D721Med (cell line): ENCODE results near the gene HMGCLL1.

Source experiments
- DNase-seq: peaks from one replicate; pipeline ENCODE4 v3.0.0; 2011; ENCODE audit warnings: low spot score; ENCODE audit not compliant: insufficient read length
- FAIRE-seq: peaks from 2 replicates; lab custom pipeline; 2011; peaks lifted over from hg19 to GRCh38; lab: Jason Lieb, UNC
- TF ChIP-seq, protein P1 (sequence below): IDR thresholded peaks from 2 replicates; pipeline ENCODE4 v1.5.1; 2012; ENCODE audit warnings: mild to moderate bottlenecking, control low read depth; ENCODE audit not compliant: insufficient read depth; ENCODE audit errors: missing control alignments

HMGCLL1 gene

DNA sequence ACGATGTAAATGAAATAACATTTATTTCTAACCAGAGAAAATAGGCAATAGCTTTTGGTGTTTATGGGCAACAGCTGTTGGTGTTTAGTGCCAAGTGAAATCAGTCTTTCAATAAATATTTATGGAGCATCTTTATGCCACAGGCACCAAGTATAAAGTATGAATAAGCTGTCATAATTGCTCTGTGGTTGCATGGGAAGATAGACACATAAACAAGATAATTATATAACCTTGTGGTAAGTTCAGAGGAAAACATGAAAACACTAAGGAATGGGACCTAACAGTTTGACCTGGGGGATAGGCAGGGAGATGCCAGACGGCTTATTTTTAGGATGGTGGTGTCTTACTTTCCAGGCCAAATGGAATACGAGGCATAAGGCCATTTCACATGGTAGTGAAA is 140.8 kb downstream of the HMGCLL1 start:
- TF ChIP-seq, protein P1, sequence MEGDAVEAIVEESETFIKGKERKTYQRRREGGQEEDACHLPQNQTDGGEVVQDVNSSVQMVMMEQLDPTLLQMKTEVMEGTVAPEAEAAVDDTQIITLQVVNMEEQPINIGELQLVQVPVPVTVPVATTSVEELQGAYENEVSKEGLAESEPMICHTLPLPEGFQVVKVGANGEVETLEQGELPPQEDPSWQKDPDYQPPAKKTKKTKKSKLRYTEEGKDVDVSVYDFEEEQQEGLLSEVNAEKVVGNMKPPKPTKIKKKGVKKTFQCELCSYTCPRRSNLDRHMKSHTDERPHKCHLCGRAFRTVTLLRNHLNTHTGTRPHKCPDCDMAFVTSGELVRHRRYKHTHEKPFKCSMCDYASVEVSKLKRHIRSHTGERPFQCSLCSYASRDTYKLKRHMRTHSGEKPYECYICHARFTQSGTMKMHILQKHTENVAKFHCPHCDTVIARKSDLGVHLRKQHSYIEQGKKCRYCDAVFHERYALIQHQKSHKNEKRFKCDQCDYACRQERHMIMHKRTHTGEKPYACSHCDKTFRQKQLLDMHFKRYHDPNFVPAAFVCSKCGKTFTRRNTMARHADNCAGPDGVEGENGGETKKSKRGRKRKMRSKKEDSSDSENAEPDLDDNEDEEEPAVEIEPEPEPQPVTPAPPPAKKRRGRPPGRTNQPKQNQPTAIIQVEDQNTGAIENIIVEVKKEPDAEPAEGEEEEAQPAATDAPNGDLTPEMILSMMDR = no peak
- DNase-seq = no peak
- FAIRE-seq = no peak

DNA sequence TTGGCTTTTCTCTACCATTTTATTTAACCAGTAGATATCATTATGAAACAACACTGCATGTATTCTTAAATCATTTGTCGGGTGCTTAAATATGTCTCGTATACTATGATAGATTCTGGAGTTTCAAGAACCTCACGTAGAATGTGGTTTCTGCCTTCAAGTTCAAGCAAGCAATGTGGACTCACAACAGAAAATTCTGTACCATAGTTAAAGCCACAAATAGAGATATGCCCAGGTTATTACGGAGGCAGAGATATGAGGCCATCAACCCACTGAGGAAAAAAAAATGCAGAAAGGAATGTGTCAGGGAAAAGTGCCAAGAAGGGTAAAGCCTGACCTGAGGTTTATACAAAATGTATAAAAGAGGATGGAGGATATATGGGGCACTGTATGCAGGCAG is 141.9 kb downstream of the HMGCLL1 start:
- FAIRE-seq = no peak
- DNase-seq = no peak
- TF ChIP-seq, protein P1 = no peak

DNA sequence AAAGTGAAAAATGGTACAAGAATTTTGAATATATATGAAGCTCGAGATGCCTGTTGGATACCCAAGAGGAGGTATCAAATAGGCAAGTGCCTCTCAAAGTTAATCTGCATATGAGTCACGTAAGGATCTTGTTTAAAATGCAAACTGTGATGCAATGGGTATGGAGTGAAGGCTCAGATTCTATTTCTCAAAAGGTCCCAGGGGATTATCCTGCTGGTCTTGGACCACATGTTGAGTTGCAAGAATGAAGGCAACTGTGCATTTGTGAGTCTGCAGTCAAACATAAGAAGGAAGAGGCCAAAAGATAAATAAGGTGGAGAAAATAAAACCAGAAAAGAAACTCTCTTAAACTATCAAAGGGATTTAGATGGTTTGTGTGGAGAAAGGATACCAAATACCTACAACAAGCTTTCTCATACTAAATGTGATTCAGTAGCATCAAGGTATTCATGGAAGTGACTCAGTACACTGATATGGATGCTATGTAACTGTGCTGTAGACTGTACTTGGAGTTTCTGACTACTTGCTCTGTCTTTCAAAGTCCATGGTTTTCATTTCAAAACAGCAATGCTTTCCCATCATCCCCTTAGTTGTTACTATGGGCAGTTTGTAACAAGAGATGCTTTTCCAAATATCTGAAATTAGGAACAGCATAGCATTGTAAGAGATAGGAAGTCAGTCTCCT is 145.4 kb downstream of the HMGCLL1 start:
- no peak for FAIRE-seq
- TF ChIP-seq, protein P1 = no peak
- DNase-seq = no peak

DNA sequence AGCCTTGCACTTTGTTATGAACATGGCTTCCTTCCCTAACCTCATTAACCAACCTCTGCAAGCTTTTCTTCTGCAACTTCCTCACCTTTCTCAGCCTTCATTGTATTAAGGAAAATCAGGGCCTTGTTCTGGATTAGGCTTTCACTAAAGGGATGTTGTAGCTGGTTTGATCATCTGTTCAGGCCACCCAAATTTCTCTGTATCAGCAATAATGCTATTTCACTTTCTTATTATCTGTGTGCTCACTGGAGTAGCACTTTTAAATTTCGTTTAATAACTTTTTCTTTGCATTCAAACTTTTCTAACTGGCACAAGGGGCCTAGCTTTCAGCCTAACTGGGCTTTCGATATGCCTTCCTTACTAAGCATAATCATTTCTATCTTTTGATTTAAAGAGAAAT is 155.1 kb downstream of the HMGCLL1 start:
- no peak for FAIRE-seq
- DNase-seq = no peak
- TF ChIP-seq, protein P1 = no peak

DNA sequence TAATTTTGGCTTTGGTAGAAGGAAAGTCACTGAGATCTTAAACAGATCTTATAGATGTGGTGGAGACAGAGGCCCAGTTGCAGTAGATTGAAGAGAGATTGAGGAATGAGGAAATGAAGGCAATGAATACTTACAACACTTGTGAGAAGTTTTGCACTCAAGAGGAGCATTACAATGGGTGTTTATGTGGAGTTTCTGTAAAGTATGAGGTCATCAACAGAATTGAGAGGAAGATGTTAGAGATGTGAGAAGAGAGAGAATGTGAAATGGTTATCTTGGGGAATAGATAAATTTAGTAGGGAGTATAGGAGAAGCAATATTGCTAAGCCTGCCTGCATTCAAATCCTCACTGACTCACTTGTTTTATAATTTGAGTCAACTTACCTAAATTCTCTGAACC is 168.3 kb downstream of the HMGCLL1 start:
- DNase-seq = no peak
- no peak for FAIRE-seq
- TF ChIP-seq, protein P1 = no peak

DNA sequence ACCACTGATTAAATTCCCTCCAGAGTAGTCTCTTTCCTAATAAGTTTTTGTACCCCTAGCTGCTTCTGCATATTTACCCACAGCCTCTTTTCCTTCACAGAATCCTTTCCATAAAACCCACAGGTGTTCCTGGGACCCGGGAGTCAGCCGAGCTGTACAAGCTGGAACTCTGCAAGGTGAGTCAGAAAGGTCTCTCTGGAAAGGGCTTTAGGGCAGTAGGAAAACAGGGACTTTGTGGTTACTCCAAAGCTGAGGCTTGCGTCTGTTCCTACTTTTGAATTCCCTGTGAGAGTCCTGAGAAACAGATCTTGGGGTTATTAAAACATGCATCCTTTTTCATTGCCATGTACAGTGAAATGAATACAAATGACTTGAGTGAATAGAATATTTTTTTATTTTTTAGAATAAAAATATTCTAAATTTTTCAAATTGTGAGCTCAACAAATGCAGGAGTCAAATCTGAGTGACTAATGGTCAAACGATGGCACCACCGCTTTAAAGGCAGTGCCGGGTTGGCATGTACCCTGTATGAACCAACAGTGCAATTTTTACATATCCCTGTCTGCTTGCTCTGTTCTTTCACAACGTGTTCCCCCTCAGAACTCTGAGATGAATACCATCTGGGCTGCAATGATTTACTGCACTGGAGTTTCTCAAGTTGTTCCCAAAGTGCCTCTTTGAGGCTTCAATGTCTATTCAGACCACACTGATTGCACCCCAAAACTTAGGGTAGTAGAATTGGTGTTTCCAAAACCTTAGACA is 173.3 kb downstream of the HMGCLL1 start:
- DNase-seq (no peak), FAIRE-seq (no peak)
- TF ChIP-seq, protein P1 = no peak

DNA sequence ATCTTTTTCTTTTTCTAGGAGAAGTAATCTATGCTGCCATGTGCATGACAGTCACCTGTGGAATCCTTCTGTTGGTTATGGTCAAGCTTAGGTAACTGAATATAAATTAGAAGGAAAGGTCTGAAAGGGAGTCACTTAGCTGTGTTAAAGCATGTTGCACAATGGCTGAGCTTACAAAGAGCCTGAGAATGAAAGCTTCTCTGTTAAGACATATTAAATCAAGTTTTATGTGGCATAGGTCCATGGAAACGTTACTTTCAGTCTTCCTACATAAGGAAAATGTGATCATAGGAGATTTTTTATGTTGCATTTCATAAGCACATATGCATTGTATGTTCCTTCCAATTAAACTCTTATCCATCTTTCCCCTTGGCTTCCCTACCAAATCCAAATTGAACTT is 179.6 kb downstream of the HMGCLL1 start:
- TF ChIP-seq, protein P1 = no peak
- FAIRE-seq (no peak), DNase-seq (no peak)
